HG03432 (cell line): ENCODE data around the gene ABCA8.
A peak's percentile ranks its signal among the peaks of the same experiment; 100 is the strongest.

Source experiments
- ATAC-seq: cut with Tn5 transposase; IDR thresholded peaks from one replicate; pipeline ENCODE4 v1.9.1; 2021; ENCODE audit warnings: mild to moderate bottlenecking, moderate library complexity; ENCODE audit not compliant: unreplicated experiment

ABCA8 gene

DNA sequence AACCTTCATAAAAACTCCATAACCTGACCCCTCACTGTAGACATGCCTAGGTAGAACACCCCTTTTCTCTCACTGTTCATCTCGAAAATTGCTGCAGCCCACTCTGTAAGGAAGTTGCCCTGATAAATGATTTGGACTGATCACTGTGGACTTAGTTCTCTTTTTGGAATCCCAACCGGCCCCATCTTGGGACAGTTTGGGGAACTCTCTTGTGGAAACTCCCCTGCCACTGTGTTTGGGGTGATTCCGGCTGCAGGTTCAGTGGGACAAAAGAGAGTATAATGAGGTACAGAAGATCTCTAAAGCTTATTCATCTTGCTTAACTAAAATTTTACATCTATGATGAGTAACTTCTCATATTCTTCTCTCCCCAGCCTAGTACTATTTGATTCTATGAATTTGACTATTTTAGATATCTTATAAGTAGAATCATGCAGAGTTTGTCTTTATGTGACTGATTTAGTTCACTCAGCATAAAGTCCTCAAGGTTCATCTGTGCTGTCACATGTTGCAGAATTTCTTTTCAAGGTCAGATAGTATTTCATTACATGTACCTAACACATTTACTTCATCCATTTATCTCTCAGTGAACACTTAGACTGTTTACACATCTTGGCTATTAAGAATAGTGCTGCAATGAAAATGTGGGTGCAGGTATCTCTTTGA lies 84.9 kb downstream of the ABCA8 start:
- ATAC-seq: no peak

DNA sequence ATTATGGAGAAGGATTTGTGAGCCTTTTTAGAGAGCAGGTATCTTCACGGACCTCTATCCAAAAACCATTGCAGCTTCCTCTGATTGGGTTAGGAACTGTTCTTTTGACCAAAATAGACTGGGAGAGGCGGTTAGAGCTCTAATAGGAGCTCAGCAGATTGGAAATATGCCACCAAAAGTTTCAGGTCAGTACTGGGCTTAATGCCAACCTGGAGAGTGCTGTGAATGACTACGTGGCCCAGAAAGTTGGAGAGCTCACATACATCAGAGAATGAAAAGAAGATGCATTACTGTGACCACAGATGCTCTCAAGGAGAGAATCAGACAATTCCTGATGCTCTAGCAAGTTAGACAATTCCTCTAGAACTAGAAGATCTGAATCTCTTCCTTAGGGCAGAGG lies 86.5 kb downstream of the ABCA8 start:
- no peak for ATAC-seq

DNA sequence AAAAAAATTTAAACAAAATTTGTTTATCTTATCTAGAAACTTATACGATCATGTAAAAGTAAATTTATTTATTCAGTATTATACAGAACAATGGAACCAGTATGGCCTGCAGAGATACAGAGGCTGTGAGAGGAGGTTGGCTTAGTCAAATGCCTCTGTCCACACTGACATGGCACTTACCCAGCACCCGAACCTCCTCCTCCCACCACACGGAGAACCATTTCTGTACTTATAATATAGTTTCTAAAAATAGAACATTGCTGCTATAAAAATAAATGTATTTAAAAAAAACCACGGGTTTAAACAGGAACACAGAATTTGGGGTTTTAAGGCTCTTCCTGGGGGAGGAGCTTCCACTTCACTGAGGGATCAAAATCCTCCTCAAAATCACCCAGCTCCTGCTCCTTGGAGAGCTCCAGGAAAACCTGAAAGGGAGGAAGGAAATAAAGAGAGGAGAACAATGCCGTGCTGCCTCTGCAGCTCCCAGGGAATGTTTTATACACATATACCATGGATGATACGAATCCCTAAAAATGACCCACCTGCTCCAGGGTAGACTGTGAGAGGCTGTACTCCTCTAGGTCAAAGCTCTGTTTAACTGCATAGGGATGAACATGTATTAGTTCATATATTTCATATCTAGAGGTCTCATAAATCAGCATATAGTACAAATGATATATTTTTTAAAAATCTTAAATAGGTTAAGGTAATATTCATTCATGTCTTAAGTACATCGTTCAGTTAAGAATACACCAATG lies 87.3 kb downstream of the ABCA8 start:
- ATAC-seq: no peak

DNA sequence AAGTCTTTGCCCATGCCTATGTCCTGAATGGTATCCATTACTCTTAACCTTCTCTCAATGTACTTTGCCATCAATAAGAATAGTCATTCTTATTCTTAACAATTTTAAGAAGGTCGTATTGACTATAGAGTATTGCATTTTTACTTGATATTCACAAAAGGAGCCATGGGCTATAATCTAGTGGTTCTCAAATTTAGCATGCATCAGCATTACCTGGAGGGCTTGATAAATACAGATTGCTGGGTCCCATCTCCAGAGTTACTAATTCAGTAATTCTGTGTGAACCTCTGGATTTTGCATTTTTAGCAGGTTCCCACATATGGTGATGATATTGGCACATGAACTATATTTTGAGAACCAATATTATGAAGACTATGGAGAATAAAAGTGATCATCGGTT lies 89.6 kb downstream of the ABCA8 start:
- no peak for ATAC-seq

DNA sequence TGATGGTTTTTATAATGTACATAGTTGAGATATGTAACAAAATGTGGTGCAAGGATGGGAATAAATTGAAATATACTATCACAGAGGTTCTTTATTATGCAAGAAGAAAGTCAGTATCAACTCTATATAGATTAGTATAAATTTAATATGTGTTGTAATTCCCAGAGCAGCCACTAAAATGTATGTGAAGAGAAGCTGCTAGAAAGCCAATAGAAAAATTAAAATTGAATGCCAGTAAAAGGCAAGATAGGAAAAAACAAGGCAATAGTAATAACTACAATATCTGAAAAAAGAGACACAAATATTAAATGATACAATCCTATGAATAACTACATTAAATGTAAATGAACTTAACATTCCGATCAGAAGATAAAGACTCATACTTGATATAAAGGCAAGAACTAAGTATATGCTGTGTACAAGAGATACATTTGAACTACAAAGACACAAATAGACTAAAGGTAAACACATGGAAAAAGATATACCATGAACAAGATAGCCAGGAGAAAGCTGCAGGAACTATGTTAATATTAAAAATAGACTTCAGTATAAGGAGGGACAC lies 92.0 kb downstream of the ABCA8 start:
- no peak for ATAC-seq

DNA sequence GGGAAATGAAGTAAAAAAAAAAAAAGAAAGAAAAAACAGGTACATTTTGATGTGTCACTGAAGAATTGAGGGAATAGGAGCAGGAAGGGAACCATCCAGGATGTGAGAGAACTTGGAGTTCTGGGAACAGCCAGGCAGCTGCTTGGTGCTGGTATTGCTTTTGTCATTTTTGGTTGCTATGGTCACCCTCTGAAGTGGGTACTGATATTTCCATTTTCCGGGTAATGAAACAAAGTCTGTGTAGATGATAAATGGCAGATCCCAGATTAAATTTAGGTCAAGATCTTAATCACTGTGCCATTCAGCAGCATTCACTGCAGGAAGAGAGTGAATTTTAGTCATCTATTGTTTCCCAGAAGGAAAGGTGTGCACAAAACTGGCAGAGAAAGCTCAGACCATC lies 93.6 kb downstream of the ABCA8 start:
- ATAC-seq: no peak

DNA sequence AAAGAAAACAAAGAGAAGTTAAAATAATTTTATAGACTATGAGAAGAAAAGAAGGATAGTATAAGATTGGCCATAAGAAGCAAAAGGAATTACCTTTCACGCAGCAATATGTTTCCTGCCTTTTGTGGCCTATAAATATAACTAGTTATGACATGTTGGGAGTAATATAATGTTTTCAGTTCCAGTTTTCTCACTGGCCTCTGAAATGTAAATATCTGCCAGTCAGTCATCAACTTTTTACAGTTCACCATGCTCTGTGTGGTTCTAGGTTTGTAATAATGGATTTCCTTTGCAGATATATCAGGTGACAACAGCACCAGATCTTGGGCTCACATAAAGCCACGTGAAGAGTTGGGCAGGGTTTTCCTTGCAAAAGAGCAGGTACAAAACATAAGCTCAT lies 94.3 kb downstream of the ABCA8 start:
- ATAC-seq: no peak

DNA sequence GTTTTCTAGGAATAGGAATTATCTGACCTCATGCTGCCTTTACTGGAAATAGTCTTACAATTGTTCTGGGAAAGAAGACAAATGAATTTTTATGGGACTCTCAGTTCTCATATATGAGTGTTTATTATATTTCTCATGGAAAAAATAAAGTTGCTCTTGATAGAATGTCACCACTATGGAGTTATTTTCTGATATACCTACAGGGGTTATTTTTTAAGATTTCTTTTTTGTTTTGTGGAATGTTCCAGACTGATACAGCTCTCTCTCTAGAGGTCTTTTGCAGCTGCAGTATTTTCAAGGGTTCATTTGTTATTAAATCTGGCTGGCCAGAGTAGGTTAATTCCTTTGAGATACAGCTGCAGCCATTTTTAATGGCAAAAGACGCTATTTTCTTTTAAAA lies 100.7 kb downstream of the ABCA8 start:
- no peak for ATAC-seq

DNA sequence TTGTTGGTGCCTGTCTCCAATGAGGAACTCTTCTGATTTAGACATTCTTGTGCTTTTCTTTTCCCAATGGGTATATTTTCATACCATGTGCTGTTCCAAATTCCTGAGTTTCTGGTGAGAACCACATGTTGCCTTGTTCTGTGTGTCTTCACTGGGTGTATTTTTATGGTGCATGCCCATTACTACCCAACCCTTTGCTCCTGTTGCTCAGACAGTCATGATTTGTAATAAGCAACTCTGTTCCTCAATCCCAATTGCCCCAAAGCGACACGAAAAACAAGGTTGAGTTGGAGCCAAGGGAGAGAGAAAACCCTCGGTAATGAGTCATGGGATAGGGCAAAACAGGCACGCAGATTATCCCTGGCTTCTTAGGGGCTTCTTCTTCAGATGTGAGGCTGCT lies 101.8 kb downstream of the ABCA8 start:
- ATAC-seq: no peak

DNA sequence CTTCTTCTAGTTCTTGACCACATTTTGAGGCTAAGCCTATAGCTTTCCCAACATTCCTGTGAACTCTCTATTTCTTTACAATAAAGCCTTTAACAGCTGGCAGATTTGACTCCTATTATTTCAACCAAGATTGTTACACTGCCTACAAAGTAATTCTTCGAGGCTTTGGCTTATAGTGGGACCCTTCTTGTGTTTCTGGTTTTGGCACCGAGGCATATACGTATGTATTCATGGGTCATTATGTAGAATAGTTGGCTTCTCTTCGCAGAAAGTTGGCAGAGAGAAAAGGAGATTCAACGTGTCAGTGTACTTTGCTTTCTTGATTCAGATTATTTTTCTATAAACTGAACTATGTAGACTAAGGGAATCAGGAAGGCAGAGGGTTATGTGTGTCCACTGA lies 102.2 kb downstream of the ABCA8 start:
- no peak for ATAC-seq

DNA sequence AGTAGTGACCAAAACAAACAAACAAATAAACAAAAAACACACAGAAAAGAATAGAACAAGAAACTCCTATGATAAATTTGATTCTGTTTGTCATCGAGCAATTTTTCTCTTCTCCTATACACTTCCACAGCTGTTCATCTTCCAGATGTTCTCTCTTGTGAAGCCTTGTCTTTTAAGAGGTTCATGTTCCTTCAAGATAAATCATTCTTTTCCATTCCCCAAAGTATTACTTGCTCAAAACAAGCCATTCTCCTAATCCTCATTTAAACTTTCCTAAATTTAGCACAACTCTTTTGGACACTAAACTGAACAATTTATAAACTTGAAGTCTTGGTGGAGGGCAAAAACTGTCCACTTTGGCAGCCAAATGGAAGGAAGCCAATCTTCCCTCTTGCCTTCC lies 103.3 kb downstream of the ABCA8 start:
- no peak for ATAC-seq

DNA sequence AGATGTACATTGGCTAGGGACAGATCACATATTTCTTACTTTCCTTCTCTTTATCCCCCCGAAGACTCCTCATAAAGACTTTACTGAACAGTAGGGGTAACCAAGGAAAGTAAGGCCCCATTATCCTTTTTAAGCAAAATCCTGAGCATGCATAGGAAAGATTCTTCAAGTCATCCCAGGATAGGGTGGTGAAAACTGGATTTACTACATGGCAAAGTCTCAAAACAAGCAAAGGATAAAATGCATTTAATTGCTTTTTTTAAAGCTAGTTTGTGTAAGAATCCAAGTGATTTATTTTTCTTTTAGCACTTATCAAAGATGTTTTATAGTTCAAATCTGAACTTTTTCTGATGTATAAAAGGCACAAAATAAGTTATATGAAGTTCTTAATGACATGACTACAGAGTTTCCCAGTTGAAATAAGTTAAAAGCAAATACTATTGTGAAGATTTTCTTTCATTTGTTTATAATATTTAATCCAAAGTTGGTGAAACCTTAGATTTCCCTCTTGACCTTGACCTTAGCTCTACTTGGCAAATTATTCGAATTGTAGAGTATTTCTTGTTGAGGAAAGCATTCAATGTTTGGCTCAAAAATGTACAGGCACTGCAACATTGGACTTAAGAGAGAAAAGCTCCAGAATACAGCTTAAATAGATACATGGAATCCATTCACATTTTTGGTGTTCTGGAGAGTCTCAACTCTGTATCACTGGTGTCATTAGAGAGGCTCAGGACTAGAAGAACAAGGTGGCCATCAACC lies 104.3 kb downstream of the ABCA8 start:
- ATAC-seq: no peak

DNA sequence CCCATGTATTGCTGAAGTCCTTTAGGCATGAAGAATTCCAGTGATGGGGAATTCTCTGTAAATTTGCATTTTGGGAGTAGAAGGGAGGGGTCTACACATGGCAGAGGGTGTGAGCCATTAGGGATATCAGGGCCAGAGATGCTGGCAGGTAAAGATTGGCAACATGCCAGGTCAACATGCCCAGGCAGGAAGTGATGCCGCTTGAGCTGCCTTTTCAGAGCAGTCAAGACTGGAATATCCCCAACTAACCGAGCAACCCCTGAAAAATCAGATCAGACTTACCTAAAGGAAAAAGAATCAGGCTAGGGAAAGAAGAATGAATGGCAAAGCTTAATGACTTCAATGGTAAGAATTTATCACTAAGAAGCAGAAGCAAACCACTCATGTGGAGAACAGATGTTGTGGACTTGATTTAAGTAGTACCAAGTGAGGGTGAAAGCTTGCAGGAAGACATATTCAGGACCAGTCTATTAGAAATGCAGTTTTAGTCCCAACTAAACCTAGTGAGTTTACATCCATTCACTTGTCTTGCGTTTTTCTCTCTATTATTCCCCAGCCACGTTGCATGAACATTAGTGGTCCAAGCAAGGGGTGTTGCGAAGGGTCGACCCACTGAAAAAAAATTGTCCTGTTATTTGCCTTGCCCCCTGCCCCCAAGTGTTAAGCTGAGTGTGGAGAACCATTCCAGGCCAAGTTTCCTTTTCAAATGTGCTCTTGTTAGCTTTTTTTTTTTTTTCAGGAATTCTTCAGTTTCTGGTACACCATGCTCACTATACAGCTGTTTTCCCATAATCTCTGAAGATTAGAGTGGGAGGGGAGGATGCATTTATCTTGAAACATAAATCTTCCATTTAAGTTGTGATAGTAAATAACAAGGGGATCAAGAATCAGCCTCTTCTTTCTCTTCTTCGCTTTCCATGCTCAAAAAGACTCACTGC lies 105.2 kb downstream of the ABCA8 start:
- no peak for ATAC-seq

DNA sequence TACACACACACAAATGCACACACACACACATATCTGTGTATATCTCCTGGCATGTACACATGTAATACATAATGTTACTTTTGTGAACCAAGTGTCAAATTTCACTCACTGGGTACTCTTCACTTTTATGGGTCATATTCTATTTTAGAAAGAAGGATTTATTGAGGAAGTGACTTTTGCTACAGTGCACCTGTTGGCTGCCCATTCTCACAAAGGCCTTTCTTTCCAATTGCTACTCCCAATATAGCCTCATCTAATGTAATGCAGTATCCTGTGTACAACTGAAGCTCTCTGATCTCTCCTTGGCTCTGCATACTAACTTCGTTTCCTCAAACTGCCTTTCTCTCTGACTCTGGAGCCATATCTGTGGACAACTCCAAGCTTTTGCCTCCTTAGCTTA lies 107.5 kb downstream of the ABCA8 start:
- ATAC-seq: no peak

DNA sequence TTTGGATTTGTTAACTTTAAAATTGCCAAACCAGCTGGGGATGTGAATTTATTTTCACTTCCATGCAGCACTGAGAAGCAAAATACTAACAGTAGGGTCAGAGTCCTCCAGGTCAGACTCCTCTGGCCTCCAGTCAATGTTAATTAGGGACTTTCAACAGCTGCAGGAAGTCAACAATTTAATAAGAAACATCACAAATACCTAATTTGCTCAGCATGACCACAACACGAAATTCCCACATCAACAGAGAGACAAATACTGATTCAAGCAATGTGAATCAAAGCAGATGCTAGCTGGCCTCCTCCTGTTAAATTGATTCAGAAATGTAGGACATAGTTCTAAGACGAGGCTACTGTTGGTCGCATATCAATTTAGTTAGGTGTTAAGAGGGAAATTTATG lies 111.7 kb downstream of the ABCA8 start:
- ATAC-seq: peak; percentile 53

DNA sequence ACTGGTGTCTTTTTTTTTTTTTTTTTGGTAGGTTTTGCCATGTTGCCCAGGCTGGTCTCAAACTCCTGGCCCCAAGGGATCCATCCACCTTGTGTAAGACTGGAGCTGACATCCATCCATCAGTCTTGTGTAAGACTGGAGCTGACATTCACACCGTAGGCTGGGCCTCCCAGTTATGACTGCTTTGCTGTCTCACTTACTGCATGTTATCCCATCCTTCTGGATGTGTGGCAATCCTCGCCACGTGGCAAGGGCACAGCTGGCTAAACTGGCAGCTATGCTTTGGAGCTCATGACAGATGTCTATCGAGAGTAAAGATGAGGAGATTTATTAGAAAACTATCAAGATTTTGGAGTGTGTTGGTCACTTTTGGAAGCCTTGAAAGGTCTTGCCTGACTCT lies 115.1 kb downstream of the ABCA8 start:
- no peak for ATAC-seq

DNA sequence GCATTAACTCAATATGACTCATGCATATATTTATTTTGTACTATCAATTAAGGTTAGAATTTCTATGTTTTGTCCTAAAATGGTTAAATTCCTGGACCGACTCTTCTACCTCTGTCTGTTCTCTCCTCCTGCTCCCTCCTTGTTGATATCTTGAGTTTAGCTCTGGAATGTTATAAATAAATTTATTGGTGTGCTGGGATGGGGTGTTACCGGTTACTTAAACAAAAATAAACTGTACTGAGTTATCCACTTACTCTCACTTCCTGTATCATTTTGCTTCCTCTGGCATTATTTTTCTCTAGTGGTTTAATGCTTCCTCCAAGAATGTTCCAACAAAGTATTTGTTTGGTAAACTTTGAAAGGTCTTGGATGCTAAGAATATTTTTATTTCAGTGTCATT lies 120.1 kb downstream of the ABCA8 start:
- no peak for ATAC-seq

DNA sequence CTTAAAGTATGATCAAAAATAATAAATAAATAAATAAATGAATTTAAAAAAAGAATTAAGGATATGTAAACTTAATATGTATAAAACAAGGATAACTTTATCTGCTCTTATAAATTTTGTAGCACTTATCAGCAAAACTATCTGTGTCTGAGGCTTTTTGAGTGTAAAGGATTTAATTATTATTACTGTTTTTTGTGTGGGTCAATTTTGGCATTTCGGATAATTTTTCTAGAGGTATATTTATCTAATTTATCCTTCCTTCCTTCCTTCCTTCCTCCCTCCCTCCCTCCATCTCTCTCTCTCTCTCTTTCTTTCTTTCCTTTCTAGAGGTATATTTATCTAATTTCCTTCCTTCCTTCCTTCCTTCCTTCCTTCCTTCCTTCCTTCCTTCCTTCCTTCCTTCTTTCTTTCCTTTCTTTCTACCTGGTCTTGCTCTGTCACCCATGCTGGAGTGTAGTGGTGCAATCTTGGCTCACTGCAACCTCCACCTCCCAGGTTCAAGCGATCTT lies 120.8 kb downstream of the ABCA8 start:
- no peak for ATAC-seq

DNA sequence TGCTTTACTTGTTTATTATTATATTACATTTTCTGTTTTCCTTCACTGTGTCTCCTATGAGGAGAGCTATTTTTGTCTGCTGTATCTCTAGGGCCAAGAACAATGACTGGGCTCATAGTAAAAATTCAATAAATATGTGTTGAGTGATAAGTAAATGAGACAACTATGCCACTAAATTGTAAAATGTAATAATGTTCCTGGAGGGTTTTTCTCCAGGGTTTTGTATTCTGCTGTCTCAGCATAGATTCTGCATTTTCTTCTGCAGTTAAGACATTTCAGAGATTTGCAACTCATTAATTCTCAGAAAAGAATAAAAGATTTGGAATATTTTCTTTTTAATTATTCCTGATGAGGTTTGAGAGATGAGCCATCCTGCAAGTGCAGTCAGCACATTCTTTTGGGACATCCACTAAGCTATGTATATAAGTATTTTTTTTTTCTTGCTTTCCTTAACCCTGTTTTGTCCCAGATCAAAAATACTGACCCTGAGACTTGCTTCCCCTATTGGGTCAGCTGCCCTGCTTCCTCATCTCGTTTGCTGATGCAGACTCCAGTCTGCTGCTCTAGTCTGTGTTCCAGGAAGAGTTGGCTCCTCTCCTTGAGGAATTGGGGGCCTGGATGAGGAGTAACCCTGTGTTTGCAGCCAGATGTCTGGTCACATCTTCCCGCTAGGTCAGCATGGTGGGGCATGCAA lies 122.9 kb downstream of the ABCA8 start:
- no peak for ATAC-seq

DNA sequence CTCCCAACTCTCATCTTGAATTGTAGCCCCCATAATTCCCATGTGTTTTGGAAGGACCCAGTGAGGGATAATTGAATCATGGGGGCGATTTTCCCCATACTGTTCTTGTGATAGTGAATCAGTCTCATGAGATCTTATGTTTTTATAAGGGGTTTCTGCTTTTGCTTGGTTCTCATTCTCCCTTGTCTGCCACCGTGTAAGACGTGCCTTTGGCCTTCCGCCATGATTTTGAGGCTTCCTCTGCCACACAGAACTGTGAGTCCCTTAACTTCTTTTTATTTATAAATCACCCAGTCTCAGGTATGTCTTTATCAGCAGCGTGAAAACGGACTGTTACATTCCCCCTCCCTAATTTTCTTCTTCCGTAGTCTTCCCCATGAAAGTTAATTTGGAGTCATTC lies 124.0 kb downstream of the ABCA8 start:
- no peak for ATAC-seq
